Measurements from ENCODE around the gene ZFX.

ZFX gene

DNA sequence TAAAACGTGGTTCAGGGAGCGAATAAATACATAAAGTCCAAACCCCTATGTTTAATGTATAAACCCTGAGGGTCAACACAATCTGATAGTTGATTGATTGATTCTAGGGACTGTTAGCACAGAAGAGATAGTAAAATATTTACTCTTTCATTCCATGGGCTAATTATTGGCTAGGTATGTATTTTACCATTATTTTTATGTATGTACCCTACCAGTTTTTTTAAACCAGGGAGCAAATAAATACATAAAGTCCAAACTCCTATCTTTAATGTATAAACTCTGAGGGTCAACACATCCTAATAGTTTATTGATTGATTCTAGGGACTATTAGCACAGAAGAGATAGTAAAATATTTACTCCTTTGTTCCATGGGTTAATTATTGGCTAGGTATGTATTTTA, 40.0 kb downstream of the ZFX start:
- H2BK12ac ChIP-seq (ENCODE audit: low read length), result no peak overlapping the region
- H3K4me2 ChIP-seq (ENCODE audit: low read length), result no peak overlapping the region

DNA sequence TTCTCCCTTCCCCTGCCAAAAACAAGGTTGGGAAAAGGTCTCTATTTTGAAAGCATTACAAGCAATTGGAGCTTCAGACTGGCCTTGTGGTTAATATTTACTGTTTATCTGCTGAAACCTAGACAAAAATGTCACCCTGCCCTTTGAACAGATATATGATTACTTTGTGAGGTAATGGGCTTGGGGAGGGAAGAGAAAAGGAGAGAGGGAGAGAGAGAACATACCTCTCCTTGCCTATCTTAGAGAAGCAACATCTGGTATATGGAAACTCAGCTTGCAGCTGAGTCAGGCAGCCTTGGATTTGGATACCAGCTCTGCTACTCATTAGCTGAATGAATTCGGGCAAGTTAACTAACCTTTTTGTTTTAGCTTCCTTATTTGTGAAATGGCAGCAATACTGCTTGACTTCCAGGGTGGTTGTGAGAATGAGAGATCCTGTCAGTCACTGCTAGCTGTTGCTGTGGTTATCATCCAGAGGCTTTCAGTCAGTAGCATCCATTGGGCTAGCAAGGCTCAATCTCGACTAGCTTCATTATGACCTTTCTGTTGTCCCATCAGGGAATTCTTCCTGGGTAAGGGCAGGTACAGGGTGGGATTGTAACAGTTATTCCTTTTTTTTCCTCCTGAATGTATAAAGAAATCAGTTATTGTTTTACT, 41.1 kb downstream of the ZFX start:
- H3K14ac ChIP-seq (ENCODE audit: low read length), result no peak overlapping the region
- WGBS (ENCODE audit: extremely low coverage, insufficient coverage, insufficient read length), result no CpG with 5 or more reads among the region's 2 CpGs

More for the DNA sequence above, 40.0 kb downstream of the ZFX start:
- H2BK120ac ChIP-seq (ENCODE audit: insufficient read depth, low read length, poor library complexity), result no peak overlapping the region
- H3K4me3 ChIP-seq (ENCODE audit: low read depth, low read length), result no peak overlapping the region
- no peak overlapping the region for H4K8ac ChIP-seq (ENCODE audit: low read depth, low read length)
- peaks cover 0 to 2% of the 10 kb centered on the region in 2 experiments for H3K36me3 ChIP-seq (ENCODE audit: control insufficient read depth in 1 of 2, insufficient read depth in 2 of 2, low read length in 2 of 2)
- H4K91ac ChIP-seq (ENCODE audit: low read depth, low read length), result no peak overlapping the region
- H2BK5ac ChIP-seq (ENCODE audit: low read depth, low read length, poor library complexity), result no peak overlapping the region
- H3K14ac ChIP-seq (ENCODE audit: low read length), result no peak overlapping the region
- H3K4ac ChIP-seq (ENCODE audit: low read depth, low read length), result no peak overlapping the region
- no peak overlapping the region for H3K18ac ChIP-seq (ENCODE audit: low read length)
- no peak overlapping the region for H3K27ac ChIP-seq (ENCODE audit: low read depth, low read length)
- WGBS (ENCODE audit: extremely low coverage, insufficient coverage, insufficient read length), result no CpG with 5 or more reads among the region's 2 CpGs
- no peak overlapping the region for H3K23ac ChIP-seq (ENCODE audit: low read length)
- H2AK5ac ChIP-seq (ENCODE audit: low read length), result no peak overlapping the region
- H3K79me2 ChIP-seq (ENCODE audit: control insufficient read depth, insufficient read depth, low read length, poor library complexity), result no peaks in the 10 kb centered on the region
- H3K4me1 ChIP-seq (ENCODE audit: control insufficient read depth in 1 of 2, insufficient read depth in 2 of 2, low read length in 2 of 2), result no peaks in the 10 kb centered on the region
- H4K12ac ChIP-seq (ENCODE audit: low read depth, low read length), result no peak overlapping the region
- no peaks in the 10 kb centered on the region for H3K79me1 ChIP-seq (ENCODE audit: low read length)
- DNase-seq, result no peak
- no peaks in the 10 kb centered on the region for H3K27me3 ChIP-seq (ENCODE audit: insufficient read depth, low read length)
- no peak overlapping the region for H3K9ac ChIP-seq (ENCODE audit: low read length)
- no peaks in the 10 kb centered on the region for H3K9me3 ChIP-seq (ENCODE audit: insufficient read depth, low read depth, low read length)
- H2AFZ ChIP-seq (ENCODE audit: insufficient read depth, low read length, poor library complexity), result no peak overlapping the region

DNA sequence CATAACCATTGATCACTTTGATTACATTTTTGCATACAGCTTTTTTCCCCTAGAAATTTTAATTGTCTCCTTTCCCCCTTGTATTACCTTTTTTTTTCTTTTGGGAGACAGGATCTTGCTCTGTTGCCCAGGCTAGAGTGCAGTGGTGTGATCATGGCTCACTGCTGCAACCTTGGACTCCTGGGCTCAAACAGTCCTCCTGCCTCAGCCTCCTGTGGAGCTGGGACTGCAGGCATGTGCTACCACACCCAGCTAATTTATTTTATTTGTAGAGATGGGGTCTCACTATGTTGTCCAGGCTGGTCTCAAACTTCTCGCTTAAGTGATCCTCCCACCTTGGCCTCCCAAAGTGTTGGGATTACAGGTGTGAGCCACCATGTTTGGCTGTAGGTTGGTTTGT, 47.0 kb downstream of the ZFX start:
- no peak overlapping the region for H3K14ac ChIP-seq (ENCODE audit: low read length)
- no peak overlapping the region for H4K91ac ChIP-seq (ENCODE audit: low read depth, low read length)
- H4K8ac ChIP-seq (ENCODE audit: low read depth, low read length), result no peak overlapping the region
- H3K4me1 ChIP-seq (ENCODE audit: control insufficient read depth in 1 of 2, insufficient read depth in 2 of 2, low read length in 2 of 2), result no peaks in the 10 kb centered on the region
- H2BK120ac ChIP-seq (ENCODE audit: insufficient read depth, low read length, poor library complexity), result no peak overlapping the region
- WGBS (ENCODE audit: extremely low coverage, insufficient coverage, insufficient read length), result no CpG with 5 or more reads among the region's 1 CpG
- no peak overlapping the region for H3K18ac ChIP-seq (ENCODE audit: low read length)
- no peak overlapping the region for H2AK5ac ChIP-seq (ENCODE audit: low read length)
- H3K27ac ChIP-seq (ENCODE audit: low read depth, low read length), result no peak overlapping the region
- no peak overlapping the region for H2BK5ac ChIP-seq (ENCODE audit: low read depth, low read length, poor library complexity)
- H3K27me3 ChIP-seq (ENCODE audit: insufficient read depth, low read length), result no peaks in the 10 kb centered on the region
- H3K23ac ChIP-seq (ENCODE audit: low read length), result no peak overlapping the region
- H3K9ac ChIP-seq (ENCODE audit: low read length), result no peak overlapping the region
- no peaks in the 10 kb centered on the region for H3K9me3 ChIP-seq (ENCODE audit: insufficient read depth, low read depth, low read length)
- DNase-seq, result no peak
- no peak overlapping the region for H2BK12ac ChIP-seq (ENCODE audit: low read length)
- no peak overlapping the region for H3K4me3 ChIP-seq (ENCODE audit: low read depth, low read length)
- H3K79me1 ChIP-seq (ENCODE audit: low read length), result no peaks in the 10 kb centered on the region
- H3K36me3 ChIP-seq (ENCODE audit: control insufficient read depth in 1 of 2, insufficient read depth in 2 of 2, low read length in 2 of 2), result peaks cover 0 to 2% of the 10 kb centered on the region in 2 experiments
- no peak overlapping the region for H3K4me2 ChIP-seq (ENCODE audit: low read length)
- H4K12ac ChIP-seq (ENCODE audit: low read depth, low read length), result no peak overlapping the region
- H3K4ac ChIP-seq (ENCODE audit: low read depth, low read length), result no peak overlapping the region
- H3K79me2 ChIP-seq (ENCODE audit: control insufficient read depth, insufficient read depth, low read length, poor library complexity), result no peaks in the 10 kb centered on the region
- H2AFZ ChIP-seq (ENCODE audit: insufficient read depth, low read length, poor library complexity), result no peak overlapping the region

More for the DNA sequence above, 41.1 kb downstream of the ZFX start:
- Histone ChIP-seq H4K12ac (ENCODE audit: low read depth, low read length) (no peak overlapping the region), H2BK12ac (ENCODE audit: low read length) (no peak overlapping the region), H3K4me1 (ENCODE audit: control insufficient read depth in 1 of 2, insufficient read depth in 2 of 2, low read length in 2 of 2) (no peaks in the 10 kb centered on the region), H2AK5ac (ENCODE audit: low read length) (no peak overlapping the region), H2BK120ac (ENCODE audit: insufficient read depth, low read length, poor library complexity) (no peak overlapping the region), H2AFZ (ENCODE audit: insufficient read depth, low read length, poor library complexity) (no peak overlapping the region), H3K23ac (ENCODE audit: low read length) (no peak overlapping the region), H4K8ac (ENCODE audit: low read depth, low read length) (no peak overlapping the region), H3K4me2 (ENCODE audit: low read length) (no peak overlapping the region), H3K79me1 (ENCODE audit: low read length) (no peaks in the 10 kb centered on the region), H2BK5ac (ENCODE audit: low read depth, low read length, poor library complexity) (no peak overlapping the region), H3K9me3 (ENCODE audit: insufficient read depth, low read depth, low read length) (no peaks in the 10 kb centered on the region), H3K4ac (ENCODE audit: low read depth, low read length) (no peak overlapping the region), H3K4me3 (ENCODE audit: low read depth, low read length) (no peak overlapping the region), H3K36me3 (ENCODE audit: control insufficient read depth in 1 of 2, insufficient read depth in 2 of 2, low read length in 2 of 2) (peaks cover 0 to 2% of the 10 kb centered on the region in 2 experiments), H3K79me2 (ENCODE audit: control insufficient read depth, insufficient read depth, low read length, poor library complexity) (no peaks in the 10 kb centered on the region), H4K91ac (ENCODE audit: low read depth, low read length) (no peak overlapping the region), H3K18ac (ENCODE audit: low read length) (no peak overlapping the region), H3K27ac (ENCODE audit: low read depth, low read length) (no peak overlapping the region), H3K27me3 (ENCODE audit: insufficient read depth, low read length) (no peaks in the 10 kb centered on the region), H3K9ac (ENCODE audit: low read length) (no peak overlapping the region)
- DNase-seq, result peak; percentile 10 to 33

DNA sequence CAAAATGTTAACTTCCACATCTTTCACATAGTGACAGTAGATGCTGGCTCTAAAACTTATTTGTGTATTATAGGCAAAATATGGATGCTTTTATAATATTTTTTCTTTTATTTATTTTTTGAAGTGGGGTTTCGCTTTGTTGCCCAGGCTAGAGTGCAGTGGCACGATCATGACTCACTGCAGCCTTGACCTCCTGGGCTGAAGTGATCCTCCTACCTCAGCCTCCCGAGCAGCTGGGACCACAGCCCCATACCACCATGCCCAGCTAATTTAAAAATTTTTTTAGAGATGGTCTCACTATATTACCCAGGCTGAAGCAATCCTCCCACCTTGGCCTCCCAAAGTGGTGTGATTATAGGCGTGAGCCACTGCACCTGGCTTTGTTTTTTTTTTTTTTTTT, 48.6 kb downstream of the ZFX start:
- H2BK12ac ChIP-seq (ENCODE audit: low read length), result no peak overlapping the region
- H2BK5ac ChIP-seq (ENCODE audit: low read depth, low read length, poor library complexity), result no peak overlapping the region
- no peaks in the 10 kb centered on the region for H3K9me3 ChIP-seq (ENCODE audit: insufficient read depth, low read depth, low read length)
- no CpG with 5 or more reads among the region's 4 CpGs for WGBS (ENCODE audit: extremely low coverage, insufficient coverage, insufficient read length)
- H2BK120ac ChIP-seq (ENCODE audit: insufficient read depth, low read length, poor library complexity), result no peak overlapping the region
- H3K18ac ChIP-seq (ENCODE audit: low read length), result no peak overlapping the region
- no peak overlapping the region for H4K91ac ChIP-seq (ENCODE audit: low read depth, low read length)
- peaks cover under 1 to 2% of the 10 kb centered on the region in 2 experiments for H3K36me3 ChIP-seq (ENCODE audit: control insufficient read depth in 1 of 2, insufficient read depth in 2 of 2, low read length in 2 of 2)
- H3K79me2 ChIP-seq (ENCODE audit: control insufficient read depth, insufficient read depth, low read length, poor library complexity), result no peaks in the 10 kb centered on the region
- H3K4me2 ChIP-seq (ENCODE audit: low read length), result no peak overlapping the region
- no peak overlapping the region for H4K8ac ChIP-seq (ENCODE audit: low read depth, low read length)
- no peak overlapping the region for H2AK5ac ChIP-seq (ENCODE audit: low read length)
- H3K23ac ChIP-seq (ENCODE audit: low read length), result no peak overlapping the region
- no peaks in the 10 kb centered on the region for H3K79me1 ChIP-seq (ENCODE audit: low read length)
- no peaks in the 10 kb centered on the region for H3K4me1 ChIP-seq (ENCODE audit: control insufficient read depth in 1 of 2, insufficient read depth in 2 of 2, low read length in 2 of 2)
- no peak overlapping the region for H3K4ac ChIP-seq (ENCODE audit: low read depth, low read length)
- no peak overlapping the region for H3K4me3 ChIP-seq (ENCODE audit: low read depth, low read length)
- DNase-seq, result no peak
- no peak overlapping the region for H3K14ac ChIP-seq (ENCODE audit: low read length)
- no peak overlapping the region for H3K27ac ChIP-seq (ENCODE audit: low read depth, low read length)
- no peak overlapping the region for H4K12ac ChIP-seq (ENCODE audit: low read depth, low read length)
- H3K27me3 ChIP-seq (ENCODE audit: insufficient read depth, low read length), result no peaks in the 10 kb centered on the region
- no peak overlapping the region for H3K9ac ChIP-seq (ENCODE audit: low read length)
- H2AFZ ChIP-seq (ENCODE audit: insufficient read depth, low read length, poor library complexity), result no peak overlapping the region

Measured in trophoblast cell (in vitro differentiated cells and primary cell).